HG02870 (cell line): ENCODE results near the gene CEP57.

Experiments used
- ATAC-seq: cut with Tn5 transposase; IDR thresholded peaks from one replicate; pipeline ENCODE4 v1.9.1; 2021; ENCODE audit warnings: mild to moderate bottlenecking, moderate library complexity; ENCODE audit not compliant: unreplicated experiment

Gene CEP57

DNA sequence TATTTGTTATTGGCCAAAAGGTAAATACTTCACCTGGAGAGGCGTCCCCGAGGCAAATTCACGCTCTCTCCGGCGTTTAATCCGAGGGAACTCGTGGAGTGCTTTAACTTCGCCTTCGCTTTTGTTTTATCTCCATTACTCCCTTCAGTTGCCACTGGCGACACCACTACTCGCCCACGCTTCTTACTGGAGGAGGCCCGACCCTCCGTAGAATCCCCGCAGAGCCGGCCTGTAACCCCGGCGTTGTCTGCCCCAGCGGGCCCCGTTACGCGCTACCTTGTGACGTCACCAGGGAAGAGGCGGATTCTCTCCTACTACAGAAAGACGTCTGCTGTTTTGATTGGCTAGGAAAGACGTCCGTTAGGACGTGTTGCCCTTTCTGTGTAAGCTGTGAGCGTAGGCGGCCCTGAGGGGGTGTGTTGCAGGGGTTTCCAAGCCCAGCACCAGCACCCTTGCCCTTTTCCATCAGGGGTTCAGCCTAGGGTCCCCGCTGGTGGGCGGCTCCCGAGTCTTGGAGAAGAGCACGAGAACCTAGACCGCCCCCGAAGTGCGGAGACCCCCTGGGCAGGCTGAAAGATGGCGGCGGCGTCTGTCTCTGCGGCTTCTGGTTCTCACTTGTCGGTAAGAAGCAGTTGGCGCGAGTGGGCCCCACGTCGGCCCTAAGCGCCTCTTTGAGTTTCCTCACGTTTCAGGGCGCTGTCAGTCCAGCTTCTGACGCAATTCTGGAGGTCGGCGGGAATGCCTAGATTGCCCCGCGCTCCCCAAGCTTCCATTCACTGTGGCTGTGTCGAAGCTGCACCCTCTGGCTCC lies at the start of gene CEP57:
Gene CEP57, plus strand, starts transcription at position 376 of the 810 bp plus-strand sequence. Its CDS starts 201 bp downstream, at position 577.
- ATAC-seq, result peak; percentile 67

DNA sequence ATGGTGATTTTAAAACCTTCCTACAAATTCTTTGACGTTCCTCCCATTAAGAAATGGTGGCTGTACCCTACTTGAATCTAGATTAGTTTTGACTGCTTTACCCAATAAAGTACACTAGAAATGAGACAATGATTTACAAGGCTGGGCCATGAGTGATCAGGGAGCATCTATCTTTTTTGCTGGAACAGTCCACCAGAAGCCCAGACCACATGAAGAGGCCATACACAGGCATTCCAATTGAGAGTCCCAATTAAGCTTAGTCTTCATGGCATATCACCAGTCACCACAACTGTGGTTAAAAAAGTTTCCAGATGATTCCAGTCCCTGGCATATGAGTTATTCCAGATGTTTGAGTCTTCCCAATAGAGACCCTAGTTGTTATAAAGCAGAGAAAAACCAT lies 40.2 kb upstream of the CEP57 start:
- no peak for ATAC-seq

DNA sequence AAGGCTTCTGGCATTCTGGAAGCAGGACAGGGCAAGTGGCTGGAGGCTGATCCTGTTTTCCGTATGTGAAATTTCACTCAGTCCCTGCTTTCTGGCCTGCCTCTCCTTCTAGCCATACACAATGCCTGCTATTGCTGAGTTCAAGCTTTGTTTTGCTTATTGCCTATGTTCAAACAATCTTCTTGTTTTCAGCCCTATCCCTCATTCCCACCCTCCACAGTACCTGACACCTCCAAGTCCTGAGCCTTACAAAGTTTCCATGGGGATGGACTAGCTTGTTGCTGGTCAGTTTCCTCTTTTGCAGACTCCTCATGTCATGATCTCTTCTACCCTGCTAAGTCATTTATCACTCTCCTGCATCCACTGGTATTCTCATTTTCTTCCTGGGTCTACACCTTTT lies 38.8 kb upstream of the CEP57 start:
- ATAC-seq, result no peak

DNA sequence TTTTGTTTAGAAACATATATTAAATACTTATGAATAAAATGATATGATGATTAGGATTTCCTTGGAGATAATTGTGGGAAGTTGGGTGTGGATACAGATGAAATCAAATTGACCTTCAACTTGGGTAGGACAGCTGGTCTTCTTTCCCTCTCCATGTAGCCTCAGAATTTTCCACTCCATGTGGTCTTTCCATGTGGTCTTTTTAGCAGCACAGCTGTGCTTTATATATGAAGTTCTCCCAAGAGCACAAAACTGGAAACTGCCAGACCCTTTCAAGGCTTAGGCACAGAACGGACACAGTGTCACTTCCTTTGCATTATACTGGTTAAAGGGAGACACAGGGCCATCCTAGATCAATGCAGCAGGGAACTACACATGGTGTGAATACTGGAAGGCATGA lies 29.4 kb upstream of the CEP57 start:
- ATAC-seq, result no peak

DNA sequence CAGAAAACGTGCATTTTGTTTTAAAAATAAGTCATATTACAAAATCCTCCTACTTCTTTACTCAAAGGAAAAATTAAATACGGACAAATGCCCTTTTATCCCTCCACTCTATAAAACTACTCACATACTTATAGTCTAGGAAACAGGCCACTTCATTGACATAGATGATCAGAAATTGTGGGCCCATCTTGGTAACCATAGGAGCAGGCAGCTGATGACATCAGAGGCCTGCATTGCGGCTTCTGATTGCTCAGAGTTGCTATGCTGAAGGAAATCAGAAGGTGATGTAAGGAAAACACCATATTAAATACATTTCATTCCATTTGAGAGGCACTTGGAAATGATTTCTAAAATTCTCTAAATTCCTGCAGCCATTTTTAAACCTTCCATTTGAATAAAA lies 27.8 kb upstream of the CEP57 start:
- no peak for ATAC-seq

DNA sequence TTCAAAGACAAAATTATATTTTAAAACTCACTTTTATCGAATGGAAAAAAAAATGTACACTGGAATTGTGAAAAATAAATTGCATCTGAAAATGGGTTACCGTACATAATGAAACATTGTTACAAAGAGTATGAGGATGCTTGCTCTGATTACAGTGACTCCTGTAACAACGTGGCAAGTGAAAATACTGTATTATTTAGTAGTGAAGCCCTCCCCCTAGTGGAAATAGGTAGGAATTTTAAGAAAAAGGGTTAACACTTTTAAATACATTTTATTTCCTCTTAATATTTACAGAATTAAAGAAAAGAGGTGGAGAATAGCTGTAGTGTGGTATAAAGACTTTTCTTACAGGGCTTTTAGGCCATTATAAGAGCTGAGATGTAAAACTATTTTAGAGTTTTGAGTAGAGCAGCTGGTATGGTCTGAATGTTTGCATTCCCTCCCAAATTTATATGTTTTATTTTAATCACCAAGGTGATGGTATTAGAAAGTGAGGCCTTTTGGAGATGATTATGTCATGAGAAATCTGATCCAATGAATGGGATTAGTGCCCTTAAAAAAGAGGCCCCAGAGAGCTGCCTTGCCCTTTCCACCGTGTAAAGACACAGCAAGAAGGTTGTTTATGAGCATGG lies 25.9 kb upstream of the CEP57 start:
- ATAC-seq, result peak; percentile 72

DNA sequence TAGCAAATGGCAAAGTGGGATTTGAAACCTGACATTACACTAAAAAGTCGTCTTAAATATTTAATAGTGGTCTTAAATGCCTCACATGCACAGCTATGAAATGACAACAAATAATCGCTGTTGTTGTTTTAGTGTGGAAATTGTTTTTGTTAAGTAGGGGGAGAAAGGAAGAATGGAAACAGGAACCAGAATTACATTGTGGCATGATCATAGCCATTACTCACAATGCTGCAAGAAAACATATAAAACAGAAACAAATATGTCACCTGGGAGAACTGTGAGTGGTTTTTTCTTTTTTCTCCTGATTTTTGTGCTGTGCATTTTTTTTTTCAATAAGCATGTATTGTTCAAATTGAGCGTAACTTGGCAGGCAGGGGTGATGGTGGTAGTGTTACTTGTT lies 23.6 kb upstream of the CEP57 start:
- no peak for ATAC-seq

DNA sequence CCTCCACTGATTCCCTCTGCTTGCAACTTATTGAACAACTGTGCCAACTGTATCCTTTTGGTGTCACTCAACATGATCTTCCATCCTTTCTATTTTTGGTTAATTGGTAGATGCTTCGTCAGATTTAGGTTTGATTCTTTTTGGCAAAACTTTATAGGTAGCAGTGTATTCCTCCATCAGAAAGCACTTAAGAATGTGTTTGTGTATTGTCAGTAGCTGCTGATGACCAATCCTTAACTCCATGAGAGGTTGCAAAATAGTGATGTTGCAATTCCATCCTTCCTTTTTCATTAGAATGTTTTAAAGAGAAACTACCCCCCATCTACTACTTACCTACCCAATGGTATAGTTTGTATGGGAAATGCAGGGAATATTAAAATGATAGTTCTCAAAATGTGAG lies 22.8 kb upstream of the CEP57 start:
- ATAC-seq, result no peak

DNA sequence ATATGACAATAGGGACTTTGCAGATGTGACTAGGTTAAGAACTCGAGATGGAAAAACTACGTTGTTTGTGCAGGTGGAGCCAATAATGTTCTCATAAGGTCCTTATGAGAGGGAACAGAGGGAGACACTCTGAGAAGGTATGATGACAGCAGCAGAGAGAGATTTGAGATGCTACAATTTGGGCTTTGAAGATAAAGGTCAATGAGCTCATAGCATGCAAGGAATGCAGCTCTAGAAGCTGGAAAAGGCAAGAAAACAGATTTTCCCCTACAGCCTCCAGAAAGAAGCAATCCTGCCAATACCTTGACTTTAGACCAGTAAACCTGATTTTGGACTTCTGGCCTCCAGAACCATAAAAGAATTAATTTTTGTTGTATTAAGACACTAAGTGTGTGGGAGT lies 21.8 kb upstream of the CEP57 start:
- no peak for ATAC-seq

DNA sequence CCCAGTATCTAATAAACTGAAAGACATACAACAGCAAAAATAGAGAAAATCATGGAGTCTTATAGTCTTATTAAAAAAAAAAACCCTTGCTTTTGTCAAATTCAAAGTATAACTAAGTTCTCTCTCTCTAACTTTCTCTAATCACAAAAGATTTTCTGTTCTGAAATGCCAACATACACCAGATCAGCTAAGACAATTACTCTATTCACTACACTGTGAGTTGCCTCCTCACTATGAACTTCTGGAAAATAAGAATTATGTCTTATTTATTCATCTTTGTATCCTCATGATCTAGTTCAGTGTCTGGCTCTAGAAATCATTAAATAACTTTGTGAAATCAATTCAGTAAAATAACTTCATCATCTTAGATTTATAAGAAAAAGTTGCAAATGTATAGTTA lies 13.4 kb upstream of the CEP57 start:
- no peak for ATAC-seq

DNA sequence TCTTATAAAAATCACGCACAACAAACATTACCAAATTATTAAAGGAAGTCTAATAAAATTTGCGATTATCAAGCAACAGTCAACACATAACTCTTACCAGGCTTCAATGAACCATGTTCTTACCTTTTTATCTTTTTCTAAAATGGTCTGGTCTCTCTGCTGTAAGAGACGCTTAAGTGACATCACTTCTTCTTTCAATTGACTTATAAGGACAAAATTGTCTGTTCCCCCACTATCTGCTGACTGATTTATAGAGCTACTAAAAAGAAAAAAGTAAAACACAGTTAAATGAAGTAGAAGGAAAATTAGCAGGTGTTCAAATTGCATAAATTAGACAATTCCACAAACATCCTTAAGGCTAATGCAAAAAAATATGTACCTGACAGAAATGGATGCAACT lies 11.6 kb upstream of the CEP57 start:
- ATAC-seq, result peak; percentile 71

DNA sequence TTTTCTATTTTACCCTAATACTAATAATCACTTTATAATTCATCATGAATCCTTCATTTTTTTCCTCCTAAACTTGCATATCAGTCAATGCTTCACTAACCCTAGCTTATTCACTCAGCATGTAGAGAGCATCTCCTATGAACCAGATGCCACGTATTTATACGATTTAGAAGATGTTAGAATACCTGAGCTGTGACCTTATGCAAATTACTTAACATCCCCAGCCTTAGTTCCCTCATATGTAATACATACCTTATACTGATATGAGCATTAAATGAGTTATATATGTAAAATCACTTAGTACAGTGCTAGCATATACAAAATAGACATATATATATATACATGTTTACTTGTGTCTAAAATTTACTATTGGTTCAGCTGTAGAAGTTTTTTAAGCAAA lies 9.8 kb upstream of the CEP57 start:
- no peak for ATAC-seq

DNA sequence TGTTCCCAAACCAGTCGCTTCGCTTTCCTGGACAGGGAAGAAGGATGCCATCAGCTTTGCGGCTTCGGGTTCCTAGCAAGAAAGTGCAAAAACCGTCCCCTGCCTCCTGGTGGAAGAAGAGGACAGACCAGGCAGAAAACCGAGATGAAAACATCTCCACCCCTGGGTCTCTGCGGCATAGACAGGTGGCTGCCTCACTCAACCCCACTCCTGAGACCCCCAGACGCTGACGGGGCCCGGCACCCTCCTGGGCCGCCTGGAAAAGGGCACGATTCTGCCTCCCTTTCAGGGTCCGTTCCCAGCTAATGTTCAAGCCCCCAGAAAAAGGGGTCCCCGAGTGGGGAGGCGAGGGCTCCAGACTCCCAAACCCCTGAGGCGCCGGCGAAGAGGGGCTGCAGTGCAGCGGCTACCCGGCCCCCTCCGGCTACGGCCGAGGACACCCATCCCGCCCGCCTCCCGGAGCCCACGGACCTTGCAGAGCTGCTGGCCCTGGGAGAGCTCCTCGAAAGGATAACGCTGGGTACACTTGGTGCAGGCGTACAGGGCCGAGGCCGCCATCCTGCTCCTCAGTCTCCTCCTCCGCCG lies 1.3 kb upstream of the CEP57 start:
- no peak for ATAC-seq

DNA sequence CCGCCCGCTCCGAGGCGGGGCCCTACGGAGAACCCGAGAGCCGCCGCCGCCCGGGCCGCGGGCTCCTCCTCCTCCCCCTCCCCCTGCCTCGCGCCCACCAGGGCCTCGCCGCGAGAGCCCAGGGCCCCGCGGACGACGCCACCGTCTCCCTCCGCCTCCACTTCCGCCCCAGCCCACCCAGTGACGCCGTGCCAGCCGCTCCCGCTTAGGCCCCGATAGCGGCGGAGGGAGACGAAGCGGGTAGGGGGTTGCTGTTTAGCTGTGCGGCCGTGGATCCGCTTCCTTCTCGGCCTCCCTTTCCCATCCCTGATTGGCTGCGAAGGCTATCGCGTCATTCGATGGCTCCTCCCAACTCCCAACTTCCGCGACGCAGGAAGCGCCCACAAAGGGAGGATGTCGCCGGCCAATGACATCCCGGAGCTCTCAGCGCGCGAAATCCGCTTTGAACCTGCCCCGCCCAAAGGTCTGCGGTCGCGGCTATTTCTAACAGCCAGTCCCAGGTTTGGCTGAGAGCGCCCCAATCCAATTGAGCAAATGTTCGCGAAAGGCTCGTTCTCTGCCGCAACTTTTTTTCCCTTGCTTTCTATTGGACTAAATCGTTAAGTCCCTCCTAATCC lies 684 bp upstream of the CEP57 start, which contains the start of gene FAM76B:
Gene FAM76B, minus strand, starts transcription at position 277 of the 617 bp plus-strand sequence. CDS start 304 bp downstream, outside the sequence.
- ATAC-seq, result peak; percentile 61

DNA sequence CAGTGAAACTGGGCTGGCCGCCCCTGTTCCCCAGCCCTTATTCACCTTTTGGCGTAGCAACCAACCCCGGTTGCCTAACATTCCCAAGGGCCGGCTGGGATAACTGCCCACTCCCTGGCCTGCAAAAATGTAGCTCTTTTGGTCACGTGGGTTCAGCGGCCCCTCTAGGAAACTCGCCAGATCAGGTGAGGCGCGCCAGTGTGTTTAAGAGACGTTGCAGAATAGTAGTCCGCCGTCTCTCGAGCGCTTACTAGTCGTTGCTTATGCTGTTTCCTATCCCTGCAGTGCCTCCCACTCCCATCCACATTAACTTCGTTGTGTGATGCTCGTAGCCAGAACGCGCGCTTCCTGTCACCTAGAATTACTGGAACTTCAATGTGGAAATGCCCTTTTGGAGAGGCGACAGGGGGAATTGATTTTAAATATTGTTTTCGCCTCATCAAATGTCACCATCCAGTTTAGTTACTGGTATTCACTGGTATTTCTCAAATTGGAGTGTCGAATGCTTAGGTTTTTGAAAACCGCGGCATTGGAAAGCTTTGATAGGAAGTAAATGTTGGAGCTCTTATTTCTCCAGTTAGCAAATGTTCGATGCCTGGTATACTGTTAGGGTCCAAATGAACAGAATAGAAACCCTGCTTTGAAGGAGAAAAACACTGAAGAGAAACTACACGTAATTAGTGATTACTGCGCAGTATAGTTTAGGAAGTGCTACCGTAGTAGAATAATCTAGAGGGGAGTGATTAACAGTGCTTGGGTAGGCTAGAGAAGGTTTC lies 823 bp downstream of the CEP57 start:
- peak; percentile 18 for ATAC-seq

DNA sequence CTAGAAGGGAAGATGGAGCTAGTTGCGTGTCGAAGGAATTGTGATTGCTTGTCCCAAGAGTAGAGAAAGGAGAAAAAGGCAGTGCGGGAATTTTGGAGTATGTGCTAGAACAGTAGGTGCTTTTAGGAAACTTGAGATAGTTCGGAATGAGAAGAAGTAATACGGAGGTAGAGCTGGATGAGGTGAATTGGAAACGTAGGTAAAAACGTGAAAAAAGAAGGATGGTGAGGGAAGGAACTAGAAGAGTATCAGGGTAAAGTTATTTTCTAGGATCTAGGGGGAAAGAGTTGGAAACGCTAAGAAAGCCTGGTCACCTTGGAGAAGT lies 1.4 kb downstream of the CEP57 start:
- ATAC-seq, result no peak

DNA sequence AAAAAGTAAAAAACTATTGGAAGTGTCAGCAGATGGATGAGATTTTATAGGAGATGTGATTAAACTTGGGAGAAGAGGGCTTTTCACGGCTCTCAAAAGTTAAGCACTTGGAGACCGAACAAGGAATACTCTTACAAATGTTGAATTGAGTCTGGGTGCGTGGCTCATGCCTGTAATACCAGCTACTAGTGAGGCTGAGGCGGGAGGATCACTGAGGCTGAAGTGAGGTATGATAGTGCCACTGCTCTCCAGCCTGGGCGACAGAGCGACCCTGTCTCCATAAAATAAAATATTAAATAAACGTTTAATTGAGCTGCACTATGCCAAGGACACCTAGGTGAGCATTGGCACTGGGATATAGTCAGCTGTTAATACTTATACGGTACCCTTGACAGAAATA lies 1.9 kb downstream of the CEP57 start:
- ATAC-seq, result no peak

DNA sequence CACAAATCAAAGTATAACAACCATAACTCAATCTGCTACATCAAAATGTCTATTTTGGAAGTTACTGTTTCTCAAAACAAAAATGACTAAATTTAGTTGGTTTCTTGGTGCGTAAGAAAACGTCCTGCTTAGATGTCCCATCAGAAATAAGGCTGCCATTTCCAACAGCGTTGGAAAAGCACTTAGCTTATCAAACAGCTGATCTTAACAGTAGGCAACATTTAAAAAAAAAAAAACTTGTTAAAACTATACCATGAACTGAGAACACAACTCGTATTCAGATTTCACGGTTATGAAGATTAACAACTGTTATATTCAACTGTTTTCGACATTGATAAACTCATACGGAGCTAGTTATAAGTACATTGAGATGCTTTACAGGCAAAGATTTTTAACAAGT lies 2.4 kb downstream of the CEP57 start:
- no peak for ATAC-seq

DNA sequence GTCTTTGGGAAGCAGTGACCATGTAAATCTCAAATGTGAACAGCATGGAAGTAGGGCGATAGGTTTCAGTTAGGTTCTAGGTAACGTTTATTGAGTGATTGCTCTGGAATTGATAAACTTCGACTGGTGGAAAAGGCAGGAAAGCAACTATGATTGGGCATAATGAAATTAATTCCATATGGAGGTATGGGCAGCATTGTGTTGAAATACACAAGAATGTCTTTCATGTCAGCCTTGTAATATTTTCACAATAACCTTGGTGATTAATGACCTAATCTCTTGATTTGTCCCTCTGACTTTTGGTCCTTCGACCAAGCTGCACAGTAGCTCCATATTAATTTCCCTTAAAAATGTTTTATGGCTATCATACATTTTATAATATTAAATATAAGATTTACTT lies 2.8 kb downstream of the CEP57 start:
- no peak for ATAC-seq

DNA sequence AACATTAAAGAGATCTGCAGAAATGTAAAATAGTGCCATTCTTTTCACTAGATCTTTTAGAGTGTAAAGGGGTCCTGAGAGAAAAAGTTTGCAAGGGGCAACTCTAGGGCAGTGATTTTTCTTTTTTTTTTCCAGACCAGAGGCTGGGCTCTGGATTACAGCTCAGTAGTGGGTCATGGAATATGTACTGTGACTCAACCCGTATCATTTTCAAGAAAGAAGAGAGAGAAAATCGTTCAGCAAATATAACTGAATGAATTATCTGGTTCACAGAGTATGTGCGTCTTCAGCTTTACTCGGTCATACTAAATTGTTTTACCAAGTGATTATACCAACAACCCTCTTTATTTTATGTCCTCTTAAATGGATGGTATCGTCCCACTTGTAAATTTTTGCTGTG lies 3.8 kb downstream of the CEP57 start:
- ATAC-seq, result no peak
